Measurements from ENCODE around the gene FEM1C.
A peak's percentile ranks its signal among the peaks of the same experiment; 100 is the strongest.

FEM1C gene

DNA sequence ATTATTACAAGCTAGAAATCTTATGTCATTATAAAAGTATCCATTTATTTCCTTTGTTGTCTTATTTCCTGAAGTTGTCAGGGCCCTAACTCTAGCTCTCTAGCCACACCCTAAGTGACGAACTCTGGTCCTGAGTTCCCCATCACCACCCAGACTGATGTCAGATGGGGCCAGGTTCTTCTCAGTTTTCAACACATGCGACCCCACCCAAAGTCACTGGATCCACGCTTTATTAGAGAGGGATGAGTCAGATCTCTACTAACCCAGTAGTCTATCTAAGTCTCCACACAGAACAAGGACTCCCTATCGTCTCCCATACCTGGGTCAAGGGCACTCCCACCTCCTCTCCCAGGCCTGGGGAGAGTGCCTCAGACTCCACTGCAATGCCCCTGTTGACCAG lies 6.8 kb upstream of the FEM1C start:
- no peak overlapping the region for H3K4me3 ChIP-seq (ENCODE audit: low read depth, low read length)
- no peak for DNase-seq (ENCODE audit: low read depth)
- TF ChIP-seq CTCF (IDR thresholded peaks at IDR 0.05; ENCODE audit: control insufficient read depth, extremely low read depth, insufficient read depth) = no peak

- no peak for TF ChIP-seq CTCF (IDR thresholded peaks at IDR 0.05; ENCODE audit: control insufficient read depth, extremely low read depth, insufficient read depth)
- DNase-seq (ENCODE audit: low read depth) = no peak
- no peak overlapping the region for H3K4me3 ChIP-seq (ENCODE audit: low read depth, low read length)
Observed at GRCh38 chr5:115549154-115549553, 4.6 kb upstream of the FEM1C start.

DNA sequence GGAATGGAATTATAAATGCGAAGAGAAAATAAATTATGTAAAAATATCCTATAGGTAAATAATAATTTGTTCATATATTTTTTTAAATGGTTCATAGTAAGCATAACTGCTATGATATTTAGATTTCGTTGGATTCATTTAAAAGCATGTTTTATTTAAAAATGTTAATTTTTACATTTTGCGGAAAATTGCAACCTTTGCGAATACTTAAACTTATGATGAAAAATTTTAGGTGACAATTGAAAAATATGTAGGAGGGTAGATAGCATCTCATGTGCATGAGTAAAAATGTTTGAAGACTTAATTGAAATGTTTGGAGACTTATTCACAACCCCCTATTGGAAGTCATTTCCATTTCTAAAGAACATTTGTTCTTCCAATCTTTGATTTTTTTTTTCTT lies 4.1 kb upstream of the FEM1C start:
- DNase-seq (ENCODE audit: low read depth) = no peak
- no peak overlapping the region for H3K4me3 ChIP-seq (ENCODE audit: low read depth, low read length)
- no peak for TF ChIP-seq CTCF (IDR thresholded peaks at IDR 0.05; ENCODE audit: control insufficient read depth, extremely low read depth, insufficient read depth)

- H3K4me3 ChIP-seq (ENCODE audit: low read depth, low read length) = no peak overlapping the region; the same call in 1 of the 2 replicates
- no peak for TF ChIP-seq CTCF (IDR thresholded peaks at IDR 0.05; ENCODE audit: control insufficient read depth, extremely low read depth, insufficient read depth)
- no peak for DNase-seq (ENCODE audit: low read depth)
Observed at GRCh38 chr5:115545351-115545882, 842 bp upstream of the FEM1C start.

DNA sequence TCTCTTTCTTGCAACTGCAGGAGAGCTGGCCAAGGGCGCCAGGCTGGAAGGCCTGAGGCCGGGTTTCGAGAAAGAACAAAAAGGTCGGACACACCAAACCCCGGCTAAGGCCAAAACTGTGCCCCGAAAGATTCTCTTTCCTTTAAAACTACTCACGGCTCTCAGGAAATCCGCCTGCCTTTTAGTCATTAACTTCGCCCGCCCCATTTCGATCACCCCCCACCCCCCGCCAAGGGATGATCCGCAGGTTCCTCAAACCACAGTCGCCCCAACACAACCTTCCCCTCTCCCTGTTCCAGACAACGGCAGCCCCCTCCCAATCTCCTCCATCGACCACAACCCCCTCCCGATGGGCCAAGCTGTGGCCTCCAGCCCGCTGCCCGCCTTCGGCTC lies 536 bp downstream of the FEM1C start:
- no peak for DNase-seq (ENCODE audit: low read depth)
- no peak for TF ChIP-seq CTCF (IDR thresholded peaks at IDR 0.05; ENCODE audit: control insufficient read depth, extremely low read depth, insufficient read depth)
- peak overlapping the region; percentile 64 for H3K4me3 ChIP-seq (ENCODE audit: low read depth, low read length)

- H3K4me3 ChIP-seq (ENCODE audit: low read depth, low read length) = peak overlapping the region; percentile 64
- TF ChIP-seq CTCF (IDR thresholded peaks at IDR 0.05; ENCODE audit: control insufficient read depth, extremely low read depth, insufficient read depth) = no peak
- DNase-seq (ENCODE audit: low read depth) = no peak
Observed at GRCh38 chr5:115543365-115544042, 1.1 kb downstream of the FEM1C start.

All from LNCaP clone FGC (cell line).